GM21576 (cell line): ENCODE measurements around the gene WIPF2.

Experiments used
- ATAC-seq: cut with Tn5 transposase; IDR thresholded peaks from one replicate; pipeline ENCODE4 v1.9.1; 2021; ENCODE audit warnings: mild to moderate bottlenecking, moderate library complexity; ENCODE audit not compliant: unreplicated experiment

The WIPF2 gene

DNA sequence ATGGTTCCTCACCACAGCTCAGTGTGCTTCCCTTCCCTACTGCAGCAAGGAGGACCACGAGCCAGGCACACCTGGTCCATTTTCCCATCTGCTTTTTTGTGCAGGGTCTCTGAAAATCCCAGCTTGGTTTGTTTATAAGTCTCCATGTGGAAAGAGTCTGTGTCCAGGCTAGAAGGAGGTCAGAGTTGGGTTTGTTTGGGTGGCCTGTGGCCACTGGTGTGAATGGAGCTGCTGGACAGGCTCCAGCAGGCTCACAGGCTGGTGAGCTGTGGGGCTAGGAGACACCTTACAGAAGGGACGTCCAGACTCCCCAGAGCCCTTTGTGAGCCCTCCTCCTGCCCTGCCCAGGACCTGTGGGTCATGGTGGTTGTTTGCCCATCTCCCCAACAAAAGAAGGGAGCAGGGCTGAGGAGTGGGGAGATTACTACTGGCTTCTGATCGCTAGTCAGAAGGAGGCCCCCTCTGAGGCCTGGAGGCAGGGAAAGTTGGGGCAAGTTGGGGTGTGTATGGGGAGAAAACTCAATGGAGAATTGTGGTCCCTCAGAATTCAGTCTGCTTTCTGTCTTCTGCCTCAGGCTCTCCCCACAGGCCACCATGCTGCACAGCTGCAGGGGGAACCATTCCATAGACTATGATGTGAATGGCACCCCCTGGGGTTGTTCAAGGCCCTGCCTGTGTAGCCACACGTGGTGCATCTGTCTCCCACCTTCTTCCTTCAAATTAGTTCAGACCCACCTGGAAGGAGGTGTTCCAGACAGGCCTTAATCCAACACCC lies 94.0 kb downstream of the WIPF2 start:
- no peak for ATAC-seq

DNA sequence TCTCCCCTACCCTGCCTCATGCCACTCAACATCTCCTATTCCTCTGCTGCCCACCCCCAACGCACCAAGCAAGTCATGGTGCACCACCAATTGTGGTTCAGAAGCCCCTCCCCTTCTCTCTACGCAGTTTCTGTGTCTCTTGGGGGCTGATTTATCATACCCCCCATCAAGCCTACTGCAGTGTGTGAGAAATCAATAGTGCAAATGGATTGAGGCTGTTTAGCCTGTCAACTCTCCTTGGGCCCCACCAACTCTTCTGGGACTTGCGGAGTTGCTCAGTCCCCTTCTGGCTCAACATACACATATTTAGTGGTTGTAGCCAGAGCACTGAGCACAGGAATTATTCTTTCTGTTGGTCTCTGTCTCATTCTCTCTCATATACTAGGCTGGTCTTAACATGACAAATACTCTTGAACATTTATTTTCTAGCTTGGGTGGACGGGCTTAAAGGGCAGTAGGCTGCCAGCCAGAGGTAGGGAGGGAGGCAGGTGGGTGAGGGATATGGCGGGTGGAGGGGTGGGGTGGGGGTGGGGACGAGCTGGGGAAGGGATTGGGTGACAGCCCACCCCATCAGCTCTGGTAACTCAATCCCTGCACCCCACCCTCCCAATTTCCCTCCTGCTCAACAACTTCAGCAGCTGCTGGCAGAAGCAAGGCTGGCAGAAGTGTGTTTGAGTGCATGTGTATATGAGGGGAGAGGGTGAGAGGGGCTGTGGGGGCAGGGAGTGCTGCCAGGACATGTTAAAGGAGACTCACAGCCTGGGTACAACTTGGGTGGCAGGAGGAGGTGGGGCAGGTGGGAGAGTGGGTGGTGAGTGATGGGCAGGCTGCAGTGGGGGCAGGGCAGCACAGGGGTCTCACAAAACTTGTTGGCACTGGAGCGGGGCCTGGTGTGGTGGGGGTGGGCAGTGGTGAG lies 94.8 kb downstream of the WIPF2 start:
- no peak for ATAC-seq

DNA sequence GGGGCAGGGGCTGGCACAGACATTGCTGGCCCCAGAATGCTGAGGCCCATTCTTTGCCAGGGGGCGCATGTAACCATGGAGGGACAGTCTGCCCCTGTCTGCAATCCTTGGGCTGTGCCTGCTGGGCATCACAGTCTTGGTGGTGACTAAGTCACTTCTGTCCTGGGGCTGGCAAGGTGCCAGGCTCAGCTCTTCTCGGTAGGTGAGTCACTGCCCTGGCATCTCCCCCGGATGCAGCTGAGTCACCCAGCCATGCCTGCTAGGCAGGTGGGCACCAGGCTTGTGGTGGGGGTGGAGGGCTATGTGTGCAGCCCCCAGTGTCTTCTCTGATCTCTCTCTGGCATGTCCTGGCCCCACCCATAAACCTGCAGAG lies 95.5 kb downstream of the WIPF2 start:
- ATAC-seq: no peak

DNA sequence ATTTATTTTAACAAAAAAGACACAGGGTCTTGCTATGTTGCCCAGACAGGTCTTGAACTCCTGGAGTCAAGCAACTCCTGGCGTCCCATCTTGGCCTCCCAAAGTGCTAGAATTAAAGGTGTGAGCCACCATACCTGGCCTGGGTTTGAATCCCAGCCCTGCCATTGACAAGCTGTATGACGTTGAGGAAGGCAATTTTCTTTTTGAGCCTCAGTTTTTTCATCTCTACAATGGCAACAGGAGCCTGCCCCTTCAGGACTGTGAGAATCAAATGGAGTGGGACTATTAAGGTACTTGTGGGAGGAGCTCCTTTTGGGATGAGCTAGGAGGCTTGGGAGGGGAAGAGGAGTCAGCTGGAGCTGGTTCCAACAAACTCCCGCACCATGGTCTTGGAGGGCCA lies 96.1 kb downstream of the WIPF2 start:
- ATAC-seq: no peak

DNA sequence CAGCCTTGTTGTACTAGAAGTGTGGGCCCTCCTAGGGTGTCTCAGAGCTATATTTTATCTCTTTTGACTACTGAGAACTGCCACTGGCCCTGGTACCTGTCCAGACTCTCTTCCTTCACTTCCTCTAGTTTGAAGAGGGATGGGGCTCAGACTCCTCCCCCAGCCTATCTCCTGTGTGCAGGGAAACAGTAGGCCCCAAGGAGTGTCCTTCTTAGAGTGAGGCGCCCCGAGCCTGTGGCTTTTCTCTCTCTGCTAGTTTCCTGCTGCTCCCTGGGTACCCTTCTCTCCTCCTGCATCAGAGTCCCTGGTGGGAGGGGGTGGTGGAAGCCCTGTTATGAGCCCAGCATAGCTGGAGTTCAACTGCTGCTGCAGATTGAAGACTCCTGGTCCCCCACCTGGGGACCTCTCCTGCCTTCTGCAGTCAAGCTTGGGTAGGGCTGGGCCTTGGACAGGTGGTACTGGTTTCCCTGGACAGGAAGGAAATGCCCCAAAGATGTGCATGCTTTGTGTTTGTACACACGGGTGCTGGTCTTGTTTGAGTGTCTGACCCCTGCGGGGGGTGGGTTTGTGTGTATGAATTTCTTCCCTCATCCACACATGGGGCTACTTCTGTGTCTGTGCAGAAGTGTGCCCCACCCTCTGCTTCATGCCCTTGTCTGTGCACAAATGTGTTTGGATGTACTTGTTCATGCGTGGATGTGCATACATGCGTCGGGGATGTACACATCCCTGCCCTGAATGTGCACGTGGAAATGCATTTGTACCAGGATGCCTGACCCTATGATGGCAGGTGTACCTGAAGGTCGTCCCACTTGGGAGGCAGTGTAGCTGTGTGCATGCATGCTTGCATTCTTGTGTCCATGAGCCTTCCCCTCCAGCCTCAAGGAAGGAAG lies 96.8 kb downstream of the WIPF2 start:
- ATAC-seq: no peak

DNA sequence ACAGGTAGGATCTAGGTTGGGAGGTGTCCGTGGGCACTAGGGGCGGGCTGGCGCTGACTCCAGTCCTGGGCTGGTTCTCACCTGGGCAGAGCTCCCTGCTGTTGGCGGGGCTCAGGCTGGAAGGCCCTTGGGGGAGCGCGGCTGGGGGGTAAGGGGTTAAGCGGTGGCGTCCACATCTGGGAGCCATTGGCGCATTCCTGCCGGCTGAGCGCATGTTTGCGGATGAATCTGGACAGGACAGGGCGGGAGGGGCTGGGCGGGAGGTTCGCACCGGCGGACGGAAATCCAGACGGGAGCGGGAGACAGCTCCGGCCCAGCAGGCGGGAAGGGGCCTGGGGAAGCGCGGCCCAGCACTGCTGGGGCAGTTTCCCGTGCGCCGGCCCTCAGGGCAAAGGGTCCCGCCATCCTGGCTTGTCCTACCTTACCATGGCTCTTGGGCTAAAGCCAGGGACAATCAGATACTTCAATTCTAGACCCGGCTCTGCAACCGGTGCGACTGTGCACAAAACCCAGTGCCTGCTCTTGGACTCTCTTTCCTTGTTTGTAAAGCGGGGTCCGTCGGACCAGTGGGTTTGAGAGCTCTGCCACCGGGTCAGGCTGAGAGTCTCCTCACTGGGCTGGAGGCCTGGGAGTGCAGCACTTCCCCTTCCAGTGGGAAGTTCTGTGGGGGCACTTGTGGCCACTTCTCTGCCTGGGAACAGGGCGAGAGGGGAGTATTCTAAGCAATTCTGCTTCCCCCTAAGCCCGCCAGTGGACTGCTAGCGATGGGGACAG lies 97.7 kb downstream of the WIPF2 start:
- ATAC-seq: no peak

DNA sequence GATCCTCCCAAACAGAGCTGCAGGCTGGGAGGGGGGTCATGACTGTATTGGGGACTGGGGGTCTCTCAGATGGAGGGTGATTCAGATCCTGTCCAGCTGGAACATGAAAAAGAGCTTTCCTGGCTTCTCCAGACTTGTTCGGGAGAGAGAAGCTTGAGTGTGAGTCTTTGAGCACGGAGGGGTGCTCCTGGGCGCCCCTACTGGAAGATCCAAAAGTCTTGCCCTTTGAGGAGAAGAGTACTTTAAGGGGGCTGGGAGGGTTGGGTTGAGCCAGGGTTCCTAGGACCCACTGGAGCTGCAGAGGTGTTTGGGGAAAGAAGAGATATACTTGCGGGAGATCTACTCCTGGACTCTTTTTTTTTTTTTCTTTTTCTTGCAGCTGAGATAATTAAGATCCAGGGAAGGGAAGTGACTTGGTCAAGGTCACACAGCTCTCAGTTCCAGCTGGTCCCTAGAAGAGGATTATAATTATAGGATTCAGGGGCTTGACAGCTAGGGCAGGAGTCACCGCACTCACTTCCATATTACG lies 98.3 kb downstream of the WIPF2 start:
- ATAC-seq: no peak

DNA sequence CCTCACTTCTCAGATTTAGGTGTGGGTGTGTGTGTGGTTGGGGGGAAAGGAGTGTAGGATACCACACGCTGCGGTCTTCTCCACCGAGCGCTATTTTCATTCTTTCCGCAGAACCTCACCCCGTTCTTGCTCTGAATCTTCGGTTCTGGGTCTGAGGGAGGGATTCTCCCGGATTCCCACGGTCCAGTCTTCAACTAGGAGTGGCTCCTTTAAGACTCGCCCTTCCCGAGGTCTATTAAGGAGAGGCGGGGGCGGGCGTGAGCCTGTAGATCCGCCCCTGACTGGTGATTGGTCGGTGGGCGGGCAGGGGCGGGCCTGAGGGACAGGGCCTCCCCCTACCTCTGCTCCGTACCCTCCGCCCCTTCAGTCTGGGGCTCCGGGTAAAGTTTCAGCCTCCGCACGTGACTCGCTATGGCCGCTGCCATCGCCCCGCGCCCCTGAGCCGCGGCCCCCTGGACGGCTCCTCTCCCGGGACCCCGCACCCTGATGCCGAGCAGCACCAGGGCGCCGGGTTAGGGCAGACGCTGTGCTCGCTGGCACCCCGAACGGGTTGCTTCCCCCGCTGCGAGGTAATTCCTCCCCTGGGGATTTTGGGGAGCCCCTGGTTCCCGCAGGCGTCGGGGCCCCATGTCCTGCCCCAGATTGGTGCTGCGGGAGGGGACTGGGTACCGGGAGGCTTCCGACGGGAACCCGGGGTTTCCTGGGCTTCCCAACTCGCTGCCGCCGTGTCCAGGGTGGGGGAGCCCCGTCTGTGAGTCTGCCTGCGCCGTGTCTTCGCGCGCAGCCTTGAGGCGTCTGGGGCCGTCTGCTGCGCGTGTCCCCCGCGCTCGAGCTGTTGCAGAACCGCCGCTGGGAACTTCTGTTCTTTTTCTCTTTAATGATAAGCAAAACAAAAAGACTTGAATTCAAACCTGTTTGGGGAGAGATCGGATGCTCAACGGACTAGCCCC lies 99.1 kb downstream of the WIPF2 start:
- ATAC-seq: peak; percentile 43

DNA sequence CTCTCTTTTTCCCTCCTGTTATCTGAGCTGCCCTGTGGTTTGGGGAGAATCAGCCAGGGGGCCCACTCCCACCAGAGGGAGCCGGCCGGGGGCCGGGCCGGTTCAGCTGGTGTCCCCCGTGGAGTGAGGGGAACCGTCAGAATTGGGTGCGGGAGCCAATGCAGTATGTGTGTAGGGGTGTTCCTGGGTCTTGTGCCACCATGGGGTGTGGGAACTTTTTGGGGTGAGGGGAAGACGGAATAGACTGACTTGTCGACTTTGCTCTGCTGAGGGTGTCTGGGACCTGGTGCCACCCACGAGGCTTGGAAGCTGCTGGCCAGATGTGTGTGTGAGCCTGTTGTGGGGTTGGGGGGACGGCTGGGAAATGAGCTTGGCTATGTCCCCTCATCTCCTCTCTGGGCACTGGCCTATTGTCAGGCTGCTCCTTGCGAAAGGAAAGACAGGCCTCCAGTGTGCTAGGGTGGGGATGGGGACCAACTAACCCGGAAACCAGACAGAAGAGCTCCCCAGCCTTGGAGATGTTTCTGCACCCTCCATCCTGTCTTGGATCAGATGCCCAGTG lies 99.8 kb downstream of the WIPF2 start:
- no peak for ATAC-seq

DNA sequence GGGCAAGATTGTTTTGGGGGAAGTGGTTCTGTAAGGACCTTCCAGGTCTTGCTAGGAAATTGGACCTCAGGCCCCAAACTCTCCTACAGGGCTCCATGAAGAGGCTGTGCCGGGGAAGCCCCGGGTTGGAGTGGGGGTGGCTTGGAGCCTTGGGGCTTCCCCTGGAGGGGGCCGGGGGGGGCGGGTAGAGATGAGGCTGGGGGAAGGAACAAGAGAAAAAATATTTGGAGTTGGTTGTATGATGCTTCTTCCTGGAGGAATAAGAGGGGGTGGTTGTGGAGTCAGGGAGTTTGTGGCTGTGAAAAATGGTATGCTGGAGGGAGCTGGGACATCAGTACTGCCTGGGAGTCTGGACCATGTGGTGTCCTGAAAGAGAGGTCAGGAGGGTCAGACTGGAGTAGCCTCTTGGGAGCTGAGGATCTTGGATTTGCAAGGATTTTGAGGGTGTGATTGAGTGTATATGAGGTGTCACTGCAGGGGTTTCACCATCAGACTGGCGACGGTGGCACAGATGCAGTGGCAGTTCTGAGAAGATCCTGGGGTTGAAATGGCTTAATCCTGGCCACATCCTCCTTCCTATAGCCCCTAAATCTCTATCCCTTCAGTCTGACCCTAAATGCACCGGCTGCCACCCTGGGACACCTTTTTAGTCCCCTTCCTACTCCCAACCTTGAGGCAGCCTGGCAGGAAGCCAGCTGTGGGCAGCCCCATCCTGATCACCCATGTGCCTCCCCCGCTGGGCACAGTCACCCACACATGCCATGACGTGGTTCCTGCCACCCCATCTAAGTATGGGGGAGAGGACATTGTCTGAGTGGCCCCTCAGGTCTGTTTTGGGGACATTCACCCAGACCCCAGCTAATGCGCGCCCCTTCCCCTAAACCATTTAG lies 100.8 kb downstream of the WIPF2 start:
- no peak for ATAC-seq

DNA sequence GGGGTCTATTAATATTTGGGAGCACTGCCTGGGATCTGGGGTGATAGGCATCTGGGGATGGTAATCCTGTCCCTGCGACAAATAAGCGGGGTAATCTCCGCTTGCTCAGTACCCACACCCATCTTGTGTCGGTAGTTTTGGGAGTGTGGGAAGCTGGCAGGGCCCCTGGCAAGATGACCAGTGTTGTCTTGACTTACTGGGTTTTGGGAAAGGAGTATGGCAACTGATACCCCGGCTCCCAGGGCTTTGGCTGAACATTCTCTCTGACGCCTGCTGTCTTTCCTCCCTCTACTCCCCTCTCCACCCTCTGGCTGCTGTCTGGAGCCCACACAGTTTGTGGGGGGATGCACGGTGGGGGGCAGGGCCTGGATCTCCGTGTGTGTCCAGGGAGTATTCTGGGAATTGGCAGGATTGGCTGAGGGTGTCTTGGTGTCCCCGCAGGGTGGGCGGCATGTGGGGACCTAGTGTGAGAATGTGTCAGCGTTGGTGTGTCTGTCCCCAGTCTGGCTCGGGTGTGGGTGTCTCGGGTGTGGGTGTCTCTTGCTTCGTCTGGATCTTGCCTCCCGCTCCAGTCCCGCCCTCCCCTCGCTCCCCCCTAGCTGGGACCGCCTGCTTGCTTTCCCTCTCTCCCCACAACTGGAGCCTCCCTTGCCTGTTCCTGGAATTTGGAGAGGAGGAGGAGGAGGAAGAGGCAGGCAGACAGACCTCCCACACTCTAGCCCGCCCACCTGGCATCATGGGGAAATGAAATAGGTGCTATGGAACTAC lies 101.8 kb downstream of the WIPF2 start:
- ATAC-seq: no peak

DNA sequence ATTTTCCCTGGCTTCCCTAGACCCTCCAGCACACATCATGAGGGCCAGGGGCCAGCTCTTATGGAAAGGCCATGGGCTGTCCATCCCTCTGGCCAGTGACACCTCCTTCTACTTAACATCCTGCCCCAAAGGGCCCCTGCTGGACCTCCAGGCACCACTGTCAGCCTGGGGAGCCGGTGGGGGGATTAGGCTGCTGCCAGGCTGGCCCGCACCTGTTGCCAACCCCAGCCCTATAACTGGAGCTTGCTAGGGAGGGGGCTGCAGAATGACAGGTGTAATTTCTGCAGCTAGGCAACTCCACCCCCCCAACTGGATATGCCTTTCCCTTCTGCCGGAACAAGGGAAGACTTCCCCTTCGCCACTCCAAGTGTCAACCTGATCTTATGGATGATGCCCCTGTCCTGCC lies 102.4 kb downstream of the WIPF2 start:
- ATAC-seq: no peak

DNA sequence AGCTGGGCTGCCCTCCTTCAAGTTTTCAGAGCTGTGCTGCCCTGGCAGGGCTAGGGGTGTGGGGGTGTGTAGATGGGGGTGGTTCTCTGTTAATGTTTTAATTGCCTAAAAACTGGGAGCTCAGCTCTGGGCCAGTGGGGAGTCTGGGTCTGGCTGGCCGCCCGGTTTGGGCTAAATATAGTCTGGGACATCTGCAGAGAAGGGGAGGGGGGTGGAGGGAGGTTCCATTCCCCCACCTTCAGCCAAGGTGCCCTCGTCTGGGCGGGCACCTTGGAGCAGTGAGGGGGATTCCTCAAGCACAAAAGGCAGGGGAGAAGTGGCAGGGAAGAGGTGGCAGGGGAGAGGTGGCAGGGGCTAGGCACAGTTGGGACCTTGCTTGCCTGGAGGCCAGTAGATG lies 102.9 kb downstream of the WIPF2 start:
- no peak for ATAC-seq

DNA sequence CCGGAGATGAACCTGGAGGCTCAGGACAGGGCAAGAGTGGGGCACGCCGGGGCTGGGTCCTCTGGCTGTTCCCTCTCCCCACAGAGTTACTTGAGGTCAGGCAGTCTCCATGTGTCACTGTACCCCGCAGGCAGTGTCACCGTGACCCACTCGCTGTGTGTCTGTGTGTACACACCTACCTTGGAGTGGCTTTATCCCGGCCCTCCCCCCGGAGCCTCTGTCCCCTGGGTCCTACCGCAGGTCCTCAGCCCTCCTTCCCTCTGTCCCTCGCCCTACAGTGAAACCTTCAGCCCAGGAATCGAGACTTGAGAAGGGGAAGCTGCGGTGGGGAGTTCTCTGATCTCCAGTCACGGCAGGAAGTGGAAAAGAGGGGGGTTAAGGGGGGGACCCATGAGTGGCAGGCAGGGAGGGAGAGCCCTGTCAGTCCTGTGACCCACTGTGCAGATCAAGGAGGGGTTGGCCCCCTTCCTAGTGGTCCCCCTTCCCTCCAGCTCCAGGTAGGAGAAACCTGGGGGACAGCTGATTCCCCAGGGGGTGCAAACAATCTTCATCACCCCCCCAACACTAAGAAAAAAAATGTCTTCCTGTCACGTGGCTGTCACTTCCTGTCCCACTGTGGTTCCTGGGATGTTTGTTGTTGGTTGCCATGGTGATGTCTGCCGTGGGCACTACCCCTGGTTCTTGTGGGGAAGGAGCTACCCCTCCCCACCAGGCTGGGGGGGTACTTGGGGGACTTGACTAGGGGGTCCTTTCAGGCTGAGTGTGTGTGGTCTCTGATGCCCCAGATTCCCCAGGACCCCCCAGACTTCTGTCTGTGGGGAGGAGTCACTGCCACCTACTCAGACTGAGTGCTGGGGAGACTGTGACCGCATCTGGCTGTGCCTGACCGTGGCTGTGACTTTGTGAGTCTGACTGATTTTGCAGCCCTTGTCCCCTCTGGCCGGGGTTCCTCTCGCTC lies 103.5 kb downstream of the WIPF2 start:
- no peak for ATAC-seq

DNA sequence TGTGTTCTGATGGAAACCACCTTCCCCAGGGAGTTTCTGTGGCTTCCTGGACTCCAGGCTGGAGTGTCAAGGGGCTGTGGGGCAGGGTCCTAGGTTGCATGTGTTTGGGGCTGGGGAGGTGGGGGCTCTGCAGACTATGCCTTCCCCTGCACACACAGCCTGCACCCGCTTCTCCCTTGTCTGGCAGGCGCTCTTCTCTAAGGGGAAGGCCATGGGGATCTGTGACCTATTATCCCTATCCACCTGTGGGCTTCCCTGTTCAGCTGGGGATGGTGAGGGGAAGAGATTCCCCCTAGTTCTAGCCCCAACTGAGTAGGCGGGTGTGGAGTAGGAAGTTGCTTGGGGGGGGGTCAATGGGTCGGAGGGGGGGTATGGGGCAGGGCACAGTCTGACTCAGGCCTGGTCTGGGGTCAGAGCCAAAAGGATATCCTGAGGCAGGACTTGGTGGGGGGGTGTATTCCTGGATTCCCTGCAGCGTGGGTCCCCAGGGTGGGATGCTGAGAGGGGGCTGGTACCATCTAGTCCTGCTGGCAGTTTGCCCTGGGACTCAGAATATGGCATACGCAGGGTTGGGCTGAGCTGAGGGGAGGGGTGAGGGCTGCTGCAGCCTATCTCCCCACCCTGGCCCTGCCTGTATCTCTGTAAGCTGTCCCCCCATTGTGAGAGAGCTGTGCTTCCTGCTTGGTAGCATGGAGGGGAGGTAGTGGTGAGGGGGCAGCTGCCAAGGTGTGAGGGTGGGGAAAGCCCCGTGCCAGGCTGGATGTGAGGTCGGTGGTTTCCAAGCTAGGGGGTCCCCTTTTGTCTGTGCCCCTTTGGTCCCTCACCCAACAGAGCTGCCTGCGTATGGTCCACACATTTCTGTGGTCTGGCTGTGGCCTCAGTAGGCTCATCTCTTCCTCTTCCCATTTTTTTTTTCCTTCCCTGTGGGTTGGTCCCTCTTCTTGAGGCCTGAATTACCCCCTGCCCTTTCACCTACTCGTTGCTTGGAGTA lies 104.6 kb downstream of the WIPF2 start:
- ATAC-seq: no peak
